Esophagus squamous epithelium (tissue), 4 donors: ENCODE data around the gene CATSPER1.

ENCODE experiments used
- POLR2A ChIP-seq, 4 donors: fragments of 450-650 bp; IDR thresholded peaks; one replicate each; pipeline ENCODE4 v1.6.1; 2017; ENCODE audit warnings: antibody characterized with exemption in 4 of 4, mild to moderate bottlenecking in 4 of 4, moderate library complexity in 3 of 4
- TF ChIP-seq, protein P1 (sequence below), 6 experiments: fragments of 450-650 bp in 4 of 6; fragments of 200-600 bp in 2 of 6; sonication (generic) in 2 of 6; IDR thresholded peaks; one replicate each; pipeline ENCODE4 v1.5.1; 2016 to 2019; ENCODE audit warnings: antibody characterized with exemption in 6 of 6, mild to moderate bottlenecking in 4 of 6, moderate library complexity in 4 of 6

- no peak for TF ChIP-seq POLR2A (IDR thresholded peaks at IDR 0.05)
- TF ChIP-seq, protein P1, sequence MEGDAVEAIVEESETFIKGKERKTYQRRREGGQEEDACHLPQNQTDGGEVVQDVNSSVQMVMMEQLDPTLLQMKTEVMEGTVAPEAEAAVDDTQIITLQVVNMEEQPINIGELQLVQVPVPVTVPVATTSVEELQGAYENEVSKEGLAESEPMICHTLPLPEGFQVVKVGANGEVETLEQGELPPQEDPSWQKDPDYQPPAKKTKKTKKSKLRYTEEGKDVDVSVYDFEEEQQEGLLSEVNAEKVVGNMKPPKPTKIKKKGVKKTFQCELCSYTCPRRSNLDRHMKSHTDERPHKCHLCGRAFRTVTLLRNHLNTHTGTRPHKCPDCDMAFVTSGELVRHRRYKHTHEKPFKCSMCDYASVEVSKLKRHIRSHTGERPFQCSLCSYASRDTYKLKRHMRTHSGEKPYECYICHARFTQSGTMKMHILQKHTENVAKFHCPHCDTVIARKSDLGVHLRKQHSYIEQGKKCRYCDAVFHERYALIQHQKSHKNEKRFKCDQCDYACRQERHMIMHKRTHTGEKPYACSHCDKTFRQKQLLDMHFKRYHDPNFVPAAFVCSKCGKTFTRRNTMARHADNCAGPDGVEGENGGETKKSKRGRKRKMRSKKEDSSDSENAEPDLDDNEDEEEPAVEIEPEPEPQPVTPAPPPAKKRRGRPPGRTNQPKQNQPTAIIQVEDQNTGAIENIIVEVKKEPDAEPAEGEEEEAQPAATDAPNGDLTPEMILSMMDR (IDR thresholded peaks at IDR 0.05): no peak
Observed at GRCh38 chr11:66006891-66007176, 19.4 kb downstream of the CATSPER1 start.
